IMR-90 (cell line): Measurements from ENCODE around the gene PRMT1. TPM values are rescaled to one million over a fixed set of nuclear protein-coding genes. Genes with fewer than 3 reads are reported as not detected.
"Not testable (repeated sequence)": the region's sequence is repeated elsewhere in the genome, so short reads cannot be mapped to it uniquely, and the experiment has no call there.

Experiments used
- ATAC-seq: fragments of 200-7000 bp; cut with Tn5 transposase; 2 replicates; pipeline ENCODE4 v1.9.1; 2020; ENCODE audit warnings: low read depth, mild to moderate bottlenecking, moderate library complexity
- BruUV-seq: library from RNA; stranded (reverse); fragments of 400-500 nt; replicated peaks from 2 replicates; lab custom pipeline; 2021; lab: Mats Ljungman, UMichigan
- CTCF ChIA-PET: fragments of 300-600 bp; formaldehyde crosslinking; extraction: SDS; loops from one replicate; lab custom pipeline; 2021; ENCODE audit warnings: antibody characterized with exemption; lab: Yijun Ruan, JAX
- POLR2A ChIA-PET: fragments of 300-600 bp; sonication (Branson Sonifier 250); formaldehyde crosslinking; loops from one replicate; lab custom pipeline; 2022; ENCODE audit warnings: antibody characterized with exemption; ENCODE audit not compliant: unreplicated experiment; lab: Charles Lee
- DNase-seq: peaks from one replicate; pipeline ENCODE4 v3.0.0; 2013
- H2AFZ ChIP-seq: replicated peaks from 2 replicates; pipeline ENCODE3; 2013; ENCODE audit warnings: low read length, mild to moderate bottlenecking; ENCODE audit not compliant: poor library complexity
- H2AK5ac ChIP-seq: 2 replicates; pipeline ENCODE4 v1.6.1; 2013; ENCODE audit warnings: low read depth, low read length, inconsistent platforms
- H2AK9ac ChIP-seq: replicated peaks from 2 replicates; pipeline ENCODE3; 2013; ENCODE audit warnings: mild to moderate bottlenecking, low read depth, low read length, moderate library complexity; ENCODE audit not compliant: poor library complexity
- H2BK120ac ChIP-seq: 2 replicates; pipeline ENCODE4 v1.6.1; 2013; ENCODE audit warnings: low read depth, low read length, inconsistent platforms
- H2BK15ac ChIP-seq: 3 replicates; pipeline ENCODE4 v1.6.1; 2013; ENCODE audit warnings: low read depth, low read length, inconsistent platforms
- H2BK20ac ChIP-seq: 2 replicates; pipeline ENCODE4 v1.6.1; 2013; ENCODE audit warnings: low read depth, mild to moderate bottlenecking, inconsistent platforms, low read length, moderate library complexity
- H2BK5ac ChIP-seq: 2 replicates; pipeline ENCODE4 v1.6.1; 2013; ENCODE audit warnings: mild to moderate bottlenecking, low read depth, low read length, inconsistent platforms; ENCODE audit not compliant: poor library complexity, severe bottlenecking
- H3K14ac ChIP-seq: replicated peaks from 2 replicates; pipeline ENCODE4 v1.6.1; 2013; ENCODE audit warnings: low read depth, low read length, inconsistent platforms
- H3K18ac ChIP-seq: 2 replicates; pipeline ENCODE4 v1.6.1; 2013; ENCODE audit warnings: low read depth, low read length, control low read depth
- H3K23ac ChIP-seq: 2 replicates; pipeline ENCODE4 v1.6.1; 2013; ENCODE audit warnings: low read depth, low read length, inconsistent platforms
- H3K27ac ChIP-seq: 2 replicates; pipeline ENCODE4 v1.5.1; 2013; ENCODE audit warnings: mild to moderate bottlenecking, control low read depth, low read length; ENCODE audit not compliant: insufficient read depth
- H3K27me3 ChIP-seq: 2 replicates; pipeline ENCODE4 v1.6.1; 2013; ENCODE audit warnings: low read length; ENCODE audit not compliant: control insufficient read depth, insufficient read depth
- H3K36me3 ChIP-seq: 2 replicates; pipeline ENCODE4 v1.6.1; 2013; ENCODE audit warnings: low read length, mixed read lengths; ENCODE audit not compliant: control insufficient read depth, insufficient read depth
- H3K4ac ChIP-seq: 2 replicates; pipeline ENCODE4 v1.6.1; 2013; ENCODE audit warnings: low read depth, low read length, inconsistent platforms
- H3K4me1 ChIP-seq: 2 replicates; pipeline ENCODE4 v1.6.1; 2013; ENCODE audit warnings: low read length, mixed read lengths; ENCODE audit not compliant: control insufficient read depth, insufficient read depth
- H3K4me2 ChIP-seq: 2 replicates; pipeline ENCODE4 v1.6.1; 2013; ENCODE audit warnings: low read depth, mild to moderate bottlenecking, control low read depth, low read length, moderate library complexity
- H3K4me3 ChIP-seq: 2 replicates; pipeline ENCODE4 v1.5.1; 2013; ENCODE audit warnings: low read depth, mild to moderate bottlenecking, control low read depth, low read length, moderate library complexity; ENCODE audit not compliant: insufficient read depth
- H3K56ac ChIP-seq: 2 replicates; pipeline ENCODE4 v1.6.1; 2013; ENCODE audit warnings: low read length, inconsistent platforms; ENCODE audit not compliant: insufficient read depth; ENCODE audit errors: extremely low read depth
- H3K79me1 ChIP-seq, 2 experiments: 2 replicates each; pipeline ENCODE4 v1.6.1; 2013; ENCODE audit warnings: low read length in 2 of 2, inconsistent platforms in 1 of 2, low read depth in 1 of 2
- H3K9ac ChIP-seq: 2 replicates; pipeline ENCODE4 v1.6.1; 2013; ENCODE audit warnings: low read depth, low read length, control low read depth
- H3K9me1 ChIP-seq: 2 replicates; pipeline ENCODE4 v1.6.1; 2013; ENCODE audit warnings: low read length, inconsistent platforms; ENCODE audit not compliant: insufficient read depth
- H3K9me3 ChIP-seq: 2 replicates; pipeline ENCODE4 v1.6.1; 2013; ENCODE audit warnings: low read length; ENCODE audit not compliant: control insufficient read depth, insufficient read depth
- H4K20me1 ChIP-seq: 2 replicates; pipeline ENCODE4 v1.6.1; 2013; ENCODE audit warnings: low read length, inconsistent platforms; ENCODE audit not compliant: insufficient read depth
- H4K5ac ChIP-seq: 2 replicates; pipeline ENCODE4 v1.6.1; 2013; ENCODE audit warnings: mild to moderate bottlenecking, low read depth, low read length, control low read depth
- H4K8ac ChIP-seq, 2 experiments: 2 replicates each; pipeline ENCODE4 v1.6.1; 2013; ENCODE audit warnings: low read depth in 2 of 2, low read length in 2 of 2, control low read depth in 1 of 2, inconsistent platforms in 1 of 2
- H4K91ac ChIP-seq: 2 replicates; pipeline ENCODE4 v1.6.1; 2013; ENCODE audit warnings: low read depth, low read length, inconsistent platforms; ENCODE audit not compliant: insufficient read depth
- BHLHE40 ChIP-seq: fragments of 150-350 bp; IDR thresholded peaks from 2 replicates; pipeline ENCODE4 v1.6.1; 2016; ENCODE audit warnings: mild to moderate bottlenecking, low read depth, low read length
- MAZ ChIP-seq: IDR thresholded peaks from 2 replicates; pipeline ENCODE4 v1.6.1; 2012; ENCODE audit warnings: low read depth, mild to moderate bottlenecking, low read length, improper control_type of control experiment, moderate library complexity, borderline replicate concordance
- MXI1 ChIP-seq: IDR thresholded peaks from 2 replicates; pipeline ENCODE4 v1.6.1; 2012; ENCODE audit warnings: low read depth, mild to moderate bottlenecking, low read length, moderate library complexity, borderline replicate concordance
- SMC3 ChIP-seq: fragments of 150-350 bp; IDR thresholded peaks from 2 replicates; pipeline ENCODE4 v1.6.1; 2016; ENCODE audit warnings: low read depth, mild to moderate bottlenecking, antibody characterized with exemption, low read length, moderate library complexity
- WGBS, 2 experiments: methylation state at CpG; one replicate each; pipeline versions ENCODE4 v1.1.5 to v1.1.7; 2013; ENCODE audit warnings: missing lambda C conversion rate in 2 of 2; ENCODE audit not compliant: insufficient read length in 1 of 2; ENCODE audit errors: extremely low coverage in 2 of 2; 5-methylcytosine and 5-hydroxymethylcytosine counted together
- dilution Hi-C: fragments of 300-500 bp; cut with HindIII; formaldehyde crosslinking; loops from one replicate; pipeline ENCODE4 v1.14.3; 2018; ENCODE audit warnings: low sequenced_read_pairs; ENCODE audit not compliant: unreplicated experiment
- in situ Hi-C: fragments of 300-500 bp; cut with MboI; formaldehyde crosslinking; loops from 3 replicates; pipeline ENCODE4 v1.14.3; 2019; ENCODE audit warnings: low sequenced_read_pairs, inconsistent platforms, mixed read lengths
- intact Hi-C: fragments of 100-400 bp; cut with micrococcal nuclease; formaldehyde crosslinking; loops from 2 replicates; pipeline ENCODE4 v1.10.0; 2022
- polyA plus RNA-seq, 3 experiments: library from polyadenylated mRNA; depleted of rRNA; stranded (reverse); fragments of >200 nt; gene quantifications; 2 replicates each; pipeline ENCODE4 v1.2.3, GENCODE V29; 2012; ENCODE audit warnings: low replicate concordance in 1 of 3
- total RNA-seq: library from RNA; depleted of rRNA; stranded (reverse); fragments of >200 nt; gene quantifications from 2 replicates; pipeline ENCODE4 v1.2.3, GENCODE V29; 2012

PRMT1 gene
- total and polyA plus RNA-seq, 2 of the 4 experiments (the other 2 are of a cell fraction), result 497 to 840 TPM

DNA sequence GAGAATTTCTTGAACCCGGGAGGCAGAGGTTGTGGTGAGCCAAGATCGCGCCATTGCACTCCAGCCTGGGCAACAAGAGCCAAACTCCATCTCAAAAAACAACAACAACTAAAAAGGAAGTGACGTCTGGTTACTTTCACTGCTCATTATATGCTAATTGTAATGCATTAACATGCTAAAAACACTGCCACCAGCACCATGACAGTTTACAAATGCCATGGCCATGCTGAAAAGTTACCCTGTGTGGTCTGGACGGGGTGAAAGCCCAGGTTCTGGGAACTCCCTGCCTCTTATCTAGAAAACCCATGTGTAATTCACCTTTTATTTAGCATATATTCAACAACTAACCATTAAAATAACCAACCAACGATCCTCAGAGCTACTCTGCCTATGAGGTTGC, 41.9 kb downstream of the PRMT1 start:
- Histone ChIP-seq H3K56ac (no peak overlapping the region), H2AK9ac (no peak overlapping the region), H3K36me3 (no peaks in the 10 kb centered on the region), H3K4ac (no peak overlapping the region), H3K9ac (no peak overlapping the region), H4K5ac (no peak overlapping the region), H3K9me3 (no peaks in the 10 kb centered on the region), H2BK120ac (no peak overlapping the region), H3K27ac (no peak overlapping the region), H4K20me1 (no peaks in the 10 kb centered on the region), H3K9me1 (no peaks in the 10 kb centered on the region), H3K4me1 (no peaks in the 10 kb centered on the region), H2AK5ac (no peak overlapping the region), H4K8ac (no peak overlapping the region), H3K18ac (no peak overlapping the region), H3K4me2 (no peak overlapping the region), H3K14ac (no peak overlapping the region), H2BK20ac (no peak overlapping the region), H3K4me3 (no peak overlapping the region), H2BK5ac (no peak overlapping the region), H3K79me1 (no peaks in the 10 kb centered on the region), H2AFZ (no peak overlapping the region), H2BK15ac (no peak overlapping the region), H3K23ac (no peak overlapping the region), H4K91ac (no peak overlapping the region), H3K27me3 (no peaks in the 10 kb centered on the region)
- ATAC-seq (no peak), DNase-seq (no peak)
- dilution Hi-C loops, result no loop called here
- BruUV-seq, result no TSS peak
- 73% methylated on average over 2 of the region's 6 CpGs; no CpG with 5 or more reads in 1 of the 2 experiments for WGBS, 2 experiments
- in situ Hi-C loops, result no loop called here
- CTCF ChIA-PET, result no interaction called here
- TF ChIP-seq MXI1 (no peak), BHLHE40 (no peak), MAZ (no peak), SMC3 (no peak)
- POLR2A ChIA-PET, result no interaction called here
- intact Hi-C loops, result loop anchor here (10.0 kb wide), 1 partner anchor 96 kb away; the partner anchor contains the start of genes FUZ and MED25

DNA sequence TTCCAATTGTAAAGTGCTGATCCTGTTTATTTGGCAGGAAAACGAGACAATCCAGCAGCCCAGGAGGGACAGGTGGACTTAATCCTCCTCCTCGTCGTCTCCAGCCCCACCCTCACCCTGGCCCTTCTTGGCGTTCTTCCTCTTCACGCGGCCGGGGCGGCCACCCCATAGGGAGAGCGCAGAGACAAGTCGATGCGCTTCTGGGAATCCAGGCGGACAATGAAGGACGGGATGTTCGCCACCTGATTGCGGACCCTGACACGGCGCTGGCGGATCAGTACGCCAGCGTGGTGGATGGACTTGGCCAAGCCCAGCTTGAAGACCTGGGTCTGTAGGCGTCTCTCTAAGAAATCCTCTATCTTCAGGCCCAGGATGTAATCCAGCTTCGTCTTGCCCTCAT, 42.3 kb downstream of the PRMT1 start:
- H3K27me3 ChIP-seq, H3K4me3 ChIP-seq, H2BK20ac ChIP-seq, H2BK120ac ChIP-seq, H3K36me3 ChIP-seq, H2BK5ac ChIP-seq, H3K9me3 ChIP-seq, ATAC-seq, H3K79me1 ChIP-seq, H2BK15ac ChIP-seq, H3K9me1 ChIP-seq, BruUV-seq, H3K9ac ChIP-seq, H4K20me1 ChIP-seq, H3K18ac ChIP-seq, H3K4ac ChIP-seq, DNase-seq, H2AK9ac ChIP-seq, H4K8ac ChIP-seq, H4K91ac ChIP-seq, H3K4me1 ChIP-seq, H3K23ac ChIP-seq, dilution Hi-C loops, H3K4me2 ChIP-seq, in situ Hi-C loops, H3K56ac ChIP-seq, H3K27ac ChIP-seq, POLR2A ChIA-PET, H2AK5ac ChIP-seq, H3K14ac ChIP-seq, H4K5ac ChIP-seq: not testable (repeated sequence)
- intact Hi-C loops, result loop anchor here (10.0 kb wide), 1 partner anchor 95 kb away; the partner anchor contains the start of genes FUZ and MED25
- WGBS, 2 experiments, result 61% methylated on average over 8 of the region's 22 CpGs; no CpG with 5 or more reads in 1 of the 2 experiments
- H2AFZ ChIP-seq, result peak overlapping the region; percentile 32
- CTCF ChIA-PET, result interaction anchor here (0.7 kb wide), 1 partner anchor 374 kb away, joined by 7 read pairs; no protein-coding TSS in a partner anchor
